Hematopoietic multipotent progenitor cell treated with erythropoietin and hydrocortisone succinate and interleukin-3 and kit ligand, for 4 days (in vitro differentiated cells): ENCODE measurements around the gene TBX20.

Source experiments
- DNase-seq: peaks from one replicate; pipeline ENCODE4 v3.0.0-alpha.2; 2015

TBX20 gene

GRCh38 chr7:35253710-35254495 lies at the start of gene TBX20:
Gene TBX20, minus strand, starts transcription at chr7:35254100. Its CDS starts 480 bp downstream, at chr7:35253620.
- DNase-seq = peak; percentile 74

GRCh38 chr7:35289376-35289775 lies 35.5 kb upstream of the TBX20 start:
- no peak for DNase-seq

GRCh38 chr7:35286986-35287385 lies 33.1 kb upstream of the TBX20 start:
- DNase-seq = no peak

- DNase-seq = no peak
Measured at GRCh38 chr7:35286422-35286821, 32.5 kb upstream of the TBX20 start.

GRCh38 chr7:35285799-35286198 lies 31.9 kb upstream of the TBX20 start:
- no peak for DNase-seq

- DNase-seq = no peak
Measured at GRCh38 chr7:35280902-35281301, 27.0 kb upstream of the TBX20 start.

- no peak for DNase-seq
Measured at GRCh38 chr7:35277359-35277758, 23.5 kb upstream of the TBX20 start.

GRCh38 chr7:35272246-35272645 lies 18.3 kb upstream of the TBX20 start:
- DNase-seq = no peak

GRCh38 chr7:35268953-35269352 lies 15.1 kb upstream of the TBX20 start:
- DNase-seq = no peak

- no peak for DNase-seq
Measured at GRCh38 chr7:35267411-35267810, 13.5 kb upstream of the TBX20 start.

- no peak for DNase-seq
Measured at GRCh38 chr7:35263396-35263795, 9.5 kb upstream of the TBX20 start.

- no peak for DNase-seq
Measured at GRCh38 chr7:35261476-35262285, 7.8 kb upstream of the TBX20 start.

- no peak for DNase-seq
Measured at GRCh38 chr7:35261041-35261440, 7.1 kb upstream of the TBX20 start.

GRCh38 chr7:35260246-35260645 lies 6.3 kb upstream of the TBX20 start:
- DNase-seq = no peak

GRCh38 chr7:35259523-35259908 lies 5.6 kb upstream of the TBX20 start:
- DNase-seq = no peak

GRCh38 chr7:35258868-35259522 lies 5.1 kb upstream of the TBX20 start:
- DNase-seq = no peak

- DNase-seq = no peak
Measured at GRCh38 chr7:35258125-35258867, 4.4 kb upstream of the TBX20 start.

GRCh38 chr7:35257251-35258124 lies 3.6 kb upstream of the TBX20 start:
- no peak for DNase-seq

- DNase-seq = no peak
Measured at GRCh38 chr7:35256256-35257175, 2.6 kb upstream of the TBX20 start.

GRCh38 chr7:35255443-35256255 lies 1.7 kb upstream of the TBX20 start:
- no peak for DNase-seq
